Activated naive CD4-positive, alpha-beta T cell (primary cell): Measurements from ENCODE around the gene KATNB1.
"Not testable (repeated sequence)": the region's sequence is repeated elsewhere in the genome, so short reads cannot be mapped to it uniquely, and the experiment has no call there.

Source experiments
- DNase-seq, 4 experiments: peaks; one replicate each; lab custom pipeline; 2025; lab: John Stamatoyannopoulos, UW

The KATNB1 gene

DNA sequence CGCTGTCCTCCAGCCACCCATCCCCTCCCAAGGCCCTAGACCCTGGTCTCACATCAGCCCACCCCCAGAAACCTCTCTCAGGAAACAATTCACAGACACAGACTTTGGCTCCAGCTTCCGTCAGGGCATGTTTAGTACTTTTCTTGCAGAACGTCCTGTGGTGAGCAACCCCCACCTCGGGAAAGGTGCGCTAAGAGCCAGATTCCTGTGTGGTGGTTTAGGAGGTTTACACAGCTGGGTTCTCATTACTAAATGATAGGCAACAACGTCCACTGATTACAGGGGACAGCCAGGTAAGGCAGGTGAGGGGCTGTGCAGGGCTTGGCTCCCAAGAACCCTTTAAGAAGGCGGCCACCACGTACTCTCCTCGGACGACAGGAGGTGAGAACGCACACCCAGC lies 37.4 kb downstream of the KATNB1 start:
- no peak for DNase-seq

DNA sequence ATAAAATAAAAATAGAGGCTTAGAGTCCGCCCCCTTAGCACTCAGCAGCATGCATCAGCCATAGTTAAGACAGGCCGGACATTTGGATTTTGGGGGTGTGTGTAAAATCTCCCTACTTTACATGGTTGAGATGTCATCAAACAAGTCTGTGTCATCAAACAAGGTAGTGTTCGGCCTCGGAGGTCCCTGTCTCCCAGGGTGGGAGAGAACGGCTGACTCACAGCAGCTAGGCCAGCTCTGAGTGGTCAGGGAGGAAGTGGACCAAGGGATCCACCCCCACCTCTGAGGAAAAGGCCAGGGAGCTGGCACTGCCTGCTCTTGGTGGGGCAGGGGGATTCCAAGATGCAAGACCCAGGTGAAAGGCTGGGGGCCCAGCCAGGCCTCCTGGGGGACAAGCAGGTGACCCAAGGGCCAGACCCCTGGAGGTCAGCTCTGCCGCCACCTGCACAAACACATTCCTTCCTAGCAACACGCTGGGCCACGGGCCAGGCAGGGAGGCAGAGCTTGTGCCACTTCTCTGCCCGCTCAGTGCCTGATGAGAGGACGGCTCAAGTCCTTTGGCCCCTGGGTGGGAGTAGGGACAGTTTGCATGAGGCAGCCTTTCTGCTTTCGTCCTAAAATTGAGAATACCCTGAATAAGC lies 38.2 kb downstream of the KATNB1 start:
- no peak for DNase-seq

DNA sequence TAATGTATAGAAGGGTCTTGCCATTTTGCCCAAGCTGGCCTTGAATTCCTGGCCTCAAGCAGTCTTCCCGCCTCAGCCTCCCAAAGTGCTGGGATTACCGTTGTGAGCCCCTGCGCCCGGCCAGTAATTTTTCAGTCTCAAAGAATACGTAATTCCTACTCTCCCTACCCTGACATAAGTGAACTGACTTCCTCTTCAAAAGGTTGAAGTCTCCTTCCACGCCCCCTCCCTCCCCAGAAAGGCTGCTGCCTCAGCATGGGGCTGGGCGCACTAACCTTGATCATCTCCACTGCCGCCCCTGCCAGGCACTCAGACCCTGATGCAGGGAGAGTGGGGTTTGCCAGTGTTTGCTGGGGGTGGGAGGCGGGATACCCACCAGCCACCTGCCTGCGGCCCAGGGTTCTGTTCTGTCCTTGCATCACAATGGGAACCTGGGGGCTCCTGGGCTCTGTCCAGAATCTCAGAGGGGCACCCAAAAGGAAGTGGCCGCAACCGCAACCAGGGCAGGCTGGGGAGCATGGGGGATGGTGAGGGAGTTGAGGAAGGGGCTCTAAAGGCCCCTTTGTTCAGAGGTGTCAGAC lies 39.2 kb downstream of the KATNB1 start:
- DNase-seq = no peak

DNA sequence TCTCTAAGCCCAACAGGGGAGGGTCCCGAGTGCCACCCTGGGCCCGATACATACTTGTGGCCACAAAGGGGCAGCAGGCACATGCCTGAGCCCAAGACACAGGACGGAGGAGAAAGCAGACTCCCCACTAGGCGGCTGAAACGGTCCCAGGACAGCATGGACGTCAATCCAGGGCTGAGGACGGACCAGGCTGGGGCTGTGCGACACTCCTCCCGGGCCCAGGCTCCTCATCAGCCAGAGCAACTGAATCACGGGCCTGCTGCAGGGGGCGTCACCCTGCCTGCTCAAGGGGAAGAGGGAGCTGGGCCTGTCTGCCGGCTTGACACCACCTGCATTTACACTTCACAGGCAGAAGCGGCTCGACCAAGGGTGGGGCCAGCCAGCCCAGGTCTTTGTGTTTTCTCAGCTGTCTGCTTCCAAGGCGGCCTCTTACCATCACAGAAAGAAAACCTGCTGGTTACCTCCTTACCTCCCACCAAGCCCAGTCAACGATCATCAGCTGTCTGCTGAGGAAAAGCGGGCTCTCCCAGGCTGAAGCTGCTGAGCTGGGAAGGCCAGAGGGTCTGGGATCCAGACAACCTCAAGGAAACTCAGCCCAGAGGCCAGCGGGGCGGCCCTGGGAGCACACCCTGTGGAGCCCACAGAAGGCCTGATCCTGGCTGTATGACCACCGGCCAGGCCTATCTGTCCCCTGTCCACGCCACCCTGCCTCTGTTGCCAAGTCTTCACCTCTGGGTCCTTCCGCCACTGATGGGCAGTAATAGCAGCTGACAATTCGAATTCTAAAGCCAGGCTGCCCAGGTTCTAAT lies 40.3 kb downstream of the KATNB1 start:
- DNase-seq = no peak

DNA sequence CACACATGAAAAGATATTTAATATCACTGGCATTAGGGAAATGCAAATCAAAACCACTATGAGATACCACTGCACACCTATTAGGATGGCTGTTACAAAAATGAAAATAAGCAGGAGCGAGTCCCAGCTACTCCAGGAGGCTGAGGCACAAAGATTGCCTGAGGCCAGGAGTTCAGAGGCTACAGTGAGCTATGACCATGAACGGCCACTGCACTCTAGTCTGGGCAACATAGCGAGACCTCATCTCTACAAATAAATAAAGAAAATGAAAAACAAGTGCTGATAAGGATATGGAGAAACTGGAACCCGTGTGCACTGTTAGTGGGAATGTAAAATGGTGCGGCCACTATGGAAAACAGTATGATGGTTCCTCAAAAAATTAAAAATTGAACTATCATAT lies 43.1 kb downstream of the KATNB1 start:
- DNase-seq = no peak

DNA sequence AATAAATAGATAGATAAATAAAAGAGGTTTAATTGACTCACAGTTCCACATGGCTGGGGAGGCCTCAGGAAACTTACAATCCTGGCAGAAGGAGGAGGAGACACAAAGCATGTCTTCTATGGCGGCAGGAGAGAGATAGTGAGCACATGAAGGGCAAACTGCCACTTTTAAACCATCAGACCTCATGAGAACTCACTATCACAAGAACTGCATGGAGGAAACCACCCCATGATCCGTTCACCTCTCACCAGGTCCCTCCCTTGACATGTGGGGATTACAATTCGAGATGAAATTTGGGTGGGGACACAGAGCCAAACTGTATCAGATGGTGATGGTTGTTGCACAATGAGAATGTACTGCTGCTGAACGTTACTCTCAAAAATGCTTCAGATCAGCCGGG lies 44.3 kb downstream of the KATNB1 start:
- not testable (repeated sequence) for DNase-seq

DNA sequence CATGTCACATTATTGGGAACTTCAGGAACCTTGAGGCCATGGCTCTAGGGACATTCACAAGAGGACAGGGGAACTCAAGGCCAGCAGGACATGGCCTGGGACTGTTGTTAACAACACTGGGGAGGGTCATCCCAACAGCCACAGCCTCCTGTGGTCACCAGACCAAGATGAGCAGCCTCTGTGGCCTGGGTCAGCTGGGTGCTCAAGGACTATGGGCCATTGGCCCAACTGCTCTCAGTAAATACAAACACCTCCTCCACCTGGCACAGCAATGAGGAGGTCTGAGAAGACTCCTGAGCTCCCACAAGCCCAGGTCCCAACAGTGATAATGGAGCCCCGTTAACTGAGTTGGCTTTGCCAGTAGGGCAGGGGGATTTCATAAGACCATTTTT lies 45.8 kb downstream of the KATNB1 start:
- no peak for DNase-seq

DNA sequence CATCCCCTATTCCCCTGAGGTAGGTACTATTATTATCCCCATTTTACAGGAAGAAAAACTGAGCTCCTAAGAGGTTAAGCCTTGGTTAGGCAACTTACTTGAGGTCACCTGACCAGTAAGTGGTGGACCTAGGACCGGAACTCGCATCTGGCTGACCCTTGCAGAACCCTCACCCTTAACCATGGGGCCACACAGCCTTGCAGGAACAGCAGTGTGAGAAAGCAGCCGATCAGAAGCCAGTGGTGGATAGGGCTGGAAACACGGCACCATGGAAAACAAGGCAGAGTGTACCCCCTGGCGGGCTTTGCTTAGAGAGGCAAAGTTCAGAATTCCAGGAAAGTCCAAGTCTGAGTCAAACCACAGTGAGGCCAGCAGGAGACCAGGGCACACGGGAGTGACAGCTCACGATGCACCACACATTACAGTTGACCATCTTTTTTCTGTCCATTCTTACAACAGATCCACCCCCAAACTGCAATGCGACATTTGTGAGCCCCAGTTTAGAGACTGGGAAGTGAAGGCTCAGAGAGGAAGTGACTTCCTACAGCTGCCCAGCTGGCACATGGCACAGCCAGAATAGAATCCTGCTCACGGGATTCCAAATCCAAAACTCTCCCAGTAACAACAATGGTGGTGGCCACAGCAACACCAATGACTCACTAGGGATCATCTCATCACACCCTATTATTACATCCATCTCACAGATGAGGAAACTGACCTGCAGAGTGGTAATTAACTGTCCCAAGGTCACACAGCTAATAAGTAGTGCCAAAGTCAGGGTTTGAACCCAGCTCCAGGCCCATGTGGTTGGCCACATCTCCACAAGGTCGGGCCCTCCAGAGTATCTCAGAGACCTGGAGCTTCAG lies 46.4 kb downstream of the KATNB1 start:
- no peak for DNase-seq

DNA sequence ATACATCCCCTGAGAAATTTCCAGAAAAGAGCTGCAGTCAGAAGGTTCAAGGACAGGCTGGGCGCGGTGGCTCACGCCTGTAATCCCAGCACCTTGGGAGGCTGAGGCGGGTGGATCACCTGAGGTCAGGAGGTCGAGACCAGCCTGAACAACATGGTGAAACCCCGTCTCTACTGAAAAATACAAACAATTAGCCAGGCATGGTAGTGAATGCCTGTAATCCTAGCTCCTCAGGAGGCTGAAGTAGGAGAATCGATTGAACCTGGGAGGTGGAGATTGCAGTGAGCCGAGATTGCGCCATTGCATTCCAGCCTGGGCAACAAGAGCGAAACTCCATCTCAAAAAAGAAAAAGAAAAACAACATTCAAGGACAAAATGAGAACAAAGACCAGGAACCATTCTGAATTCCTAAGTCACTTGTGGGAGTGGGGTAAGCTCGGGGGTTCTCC lies 47.1 kb downstream of the KATNB1 start:
- not testable (repeated sequence) for DNase-seq

DNA sequence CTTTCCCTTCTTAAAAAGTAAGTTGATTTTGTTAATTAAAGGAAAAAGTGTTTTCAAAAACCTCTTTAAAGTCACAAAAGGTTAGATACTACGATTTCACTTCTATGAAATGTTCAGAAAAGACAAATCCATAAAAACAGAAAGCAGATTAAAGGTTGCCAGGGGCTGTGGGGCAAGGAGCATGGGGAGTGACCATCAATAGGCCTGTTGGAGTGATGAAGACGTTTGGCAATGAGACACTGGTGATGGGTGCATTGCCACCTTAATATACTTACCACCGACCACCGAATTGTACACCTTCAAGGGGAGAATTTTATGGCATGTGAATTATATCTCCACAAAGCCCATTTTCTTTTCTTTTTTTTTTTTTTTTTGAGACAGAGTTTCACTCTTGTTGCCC lies 47.5 kb downstream of the KATNB1 start:
- no peak for DNase-seq

DNA sequence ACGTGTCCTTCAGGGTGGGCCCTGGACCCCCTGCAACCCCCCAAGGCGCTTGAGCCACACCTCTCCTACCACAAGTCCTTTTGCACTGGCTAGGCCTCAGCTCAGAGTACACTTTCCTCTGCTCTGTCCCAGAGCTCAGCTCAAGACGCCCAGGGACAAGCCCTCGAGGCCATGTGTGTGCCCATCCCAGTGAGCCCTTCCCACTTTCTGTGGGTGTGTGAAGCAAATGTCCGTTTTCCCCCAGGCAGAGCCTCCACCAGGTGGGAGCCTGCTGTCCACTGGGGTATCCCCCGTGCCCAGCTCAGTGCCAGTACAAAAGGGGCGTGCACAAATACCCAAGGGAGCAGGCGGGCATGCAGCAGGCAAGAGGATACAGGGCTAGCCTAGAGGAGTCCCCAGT lies 48.3 kb downstream of the KATNB1 start:
- no peak for DNase-seq

DNA sequence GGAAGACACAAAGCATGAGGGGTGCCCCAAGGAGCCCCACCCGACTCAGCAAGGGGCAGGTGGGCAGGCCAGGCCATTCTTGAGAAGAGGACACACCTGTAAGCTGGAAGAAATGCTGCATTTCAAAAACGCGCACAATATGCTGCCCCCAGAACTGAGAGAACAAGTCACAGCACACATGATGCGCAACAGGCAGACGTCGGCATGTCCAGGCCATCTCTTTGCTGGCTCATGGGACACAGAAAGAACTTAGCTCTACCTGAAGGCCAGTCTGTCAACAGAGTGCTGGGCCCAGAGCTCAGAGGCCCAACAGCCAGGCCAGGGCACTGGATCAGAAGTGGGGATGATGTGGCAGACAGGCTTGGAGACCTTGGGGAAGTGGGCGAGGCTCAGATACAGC lies 48.8 kb downstream of the KATNB1 start:
- no peak for DNase-seq

DNA sequence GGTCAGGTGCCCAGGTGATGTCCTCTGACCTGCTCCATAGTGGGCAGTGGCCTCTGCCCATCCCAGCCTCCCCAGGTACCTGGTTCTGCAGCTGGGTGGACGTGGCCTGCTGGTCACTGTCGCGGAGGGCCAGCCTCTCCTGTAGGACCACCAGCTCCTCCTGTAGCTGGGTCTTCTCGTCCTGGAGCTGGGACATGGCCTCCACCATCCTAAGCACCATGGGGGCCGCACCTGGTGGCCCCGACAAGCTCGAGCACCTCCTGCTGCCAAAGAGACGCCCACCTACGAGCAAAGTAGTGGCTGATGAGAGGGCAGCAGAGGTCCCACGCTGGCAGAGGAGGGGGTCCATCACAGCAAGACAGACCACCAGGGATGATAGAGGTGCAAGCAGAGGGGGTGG lies 49.8 kb downstream of the KATNB1 start:
- no peak for DNase-seq

DNA sequence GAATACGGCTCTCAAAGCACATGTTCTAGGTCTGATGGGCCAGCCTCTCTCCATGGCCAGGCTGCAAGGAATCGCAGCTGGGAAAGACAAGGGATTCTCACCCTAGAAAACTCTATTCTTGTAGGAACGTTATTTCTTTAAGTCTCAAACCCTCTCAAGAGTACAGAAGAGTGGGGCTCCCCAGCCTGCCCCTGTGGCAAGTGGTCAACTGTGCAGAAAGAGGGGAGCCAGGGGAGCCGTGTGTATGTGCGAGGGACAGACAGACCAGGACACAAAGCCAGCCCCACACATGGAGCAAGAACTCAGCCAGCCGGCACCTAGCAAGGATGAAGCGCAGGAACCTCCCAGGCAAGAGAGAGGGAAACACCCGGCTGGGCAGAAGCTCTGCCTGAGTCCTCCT lies 50.4 kb downstream of the KATNB1 start:
- no peak for DNase-seq

DNA sequence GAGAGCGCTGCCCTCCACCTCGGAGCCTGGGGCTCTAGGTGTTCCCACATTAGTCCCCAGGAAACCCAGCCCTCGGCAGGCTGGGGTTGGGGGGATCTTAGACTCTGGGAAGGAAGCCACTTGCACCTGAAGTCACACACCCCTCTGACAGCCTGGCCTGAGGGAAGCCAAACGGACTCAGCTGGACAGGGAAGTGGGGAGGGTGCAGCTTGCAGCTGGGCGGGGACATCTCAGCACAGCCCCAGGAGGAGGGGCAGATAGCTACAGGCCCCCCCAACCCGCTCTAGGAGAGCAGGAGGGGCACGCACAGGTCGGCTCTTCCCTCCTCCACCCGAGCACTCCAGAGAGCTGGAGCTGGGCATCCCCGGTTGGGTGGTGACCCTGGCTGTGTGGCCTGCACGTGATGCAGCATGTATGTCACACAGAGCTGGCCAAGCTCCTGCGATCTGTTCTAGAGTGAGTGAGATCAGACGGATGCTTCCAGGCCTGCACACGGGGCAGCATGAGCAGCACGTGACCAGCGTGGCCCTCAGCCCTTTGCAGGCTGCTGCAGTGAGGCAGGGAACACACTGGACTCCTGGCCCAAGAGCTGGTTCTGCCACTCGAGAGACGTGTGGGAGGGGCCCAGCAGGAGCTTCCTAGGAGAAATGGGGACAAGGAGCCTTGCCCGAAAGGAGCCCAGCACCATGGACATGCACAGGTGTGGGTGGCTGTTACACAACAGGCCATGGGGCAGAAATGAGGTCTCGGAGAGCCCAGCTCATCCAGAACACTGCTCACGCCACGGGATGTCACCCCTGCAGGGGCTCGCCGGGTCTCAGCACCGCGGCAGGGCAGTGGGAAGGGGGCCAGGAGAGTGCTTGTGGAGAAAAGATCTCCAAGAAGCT lies 51.3 kb downstream of the KATNB1 start:
- no peak for DNase-seq

DNA sequence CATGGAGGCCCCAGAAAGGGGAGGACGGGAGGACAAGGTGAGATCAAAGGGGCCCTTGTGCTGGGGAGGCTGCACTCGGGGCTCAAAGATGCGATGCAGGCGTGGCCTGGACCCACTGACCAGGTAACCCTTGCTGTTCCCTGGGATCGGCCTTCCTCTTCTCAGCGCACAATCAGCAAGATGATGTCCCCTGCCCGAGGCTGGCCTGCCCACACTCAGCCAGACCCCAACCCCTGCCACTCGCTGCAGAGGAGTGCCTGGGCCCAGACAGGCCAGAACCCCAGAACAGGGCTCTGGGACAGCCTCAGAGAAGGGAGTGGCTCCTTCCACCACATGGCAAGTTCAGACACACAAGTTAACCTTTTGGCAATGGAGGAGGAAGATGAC lies 51.9 kb downstream of the KATNB1 start:
- no peak for DNase-seq

DNA sequence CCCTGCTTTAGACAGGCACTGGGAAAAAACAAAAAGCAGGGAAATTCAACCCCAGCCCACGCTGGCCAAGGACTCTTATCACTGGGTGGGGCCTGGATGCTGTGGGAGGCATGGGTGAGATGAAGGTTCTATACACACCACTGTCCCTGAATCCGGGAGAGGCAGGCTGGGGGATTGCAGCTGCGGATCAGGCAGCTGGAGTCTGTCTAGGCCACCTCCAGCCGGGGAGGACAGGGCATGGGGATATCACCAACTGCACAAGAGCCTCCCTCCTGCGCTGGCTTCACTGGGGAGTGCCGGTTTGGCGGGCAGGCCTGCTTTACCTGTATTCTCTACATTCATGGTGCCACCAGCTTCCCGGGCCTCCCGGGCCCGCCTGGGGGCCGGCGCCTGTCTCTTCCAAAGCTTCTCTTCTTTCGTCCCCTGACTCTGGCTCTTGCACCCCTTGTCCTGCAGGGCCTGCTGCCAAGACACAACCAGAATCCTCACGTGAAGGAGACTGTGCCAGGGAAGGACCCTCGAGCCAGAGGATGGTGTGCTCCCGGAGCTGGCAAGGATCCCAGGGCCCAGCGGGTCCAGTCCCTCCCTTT lies 52.8 kb downstream of the KATNB1 start:
- DNase-seq = no peak

DNA sequence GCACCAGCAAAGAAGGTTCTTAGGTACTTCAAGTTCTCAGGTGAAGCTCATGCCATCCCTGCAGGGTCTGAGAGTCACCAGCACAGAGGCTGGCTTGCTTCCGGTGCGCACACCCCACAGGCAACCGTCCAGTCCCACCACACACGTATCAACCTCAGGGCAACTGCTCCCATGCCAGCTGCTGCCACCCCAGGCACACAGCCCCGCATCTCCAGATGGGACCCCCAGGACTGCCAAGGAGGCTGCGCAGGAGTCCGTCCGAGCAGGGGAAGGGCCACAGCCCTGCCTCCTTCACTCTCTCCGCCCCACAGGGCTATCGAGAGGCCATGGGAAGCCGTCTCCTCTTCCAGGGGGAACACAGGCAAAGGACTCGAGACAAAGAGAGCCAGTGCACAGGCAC lies 53.4 kb downstream of the KATNB1 start:
- DNase-seq = no peak

DNA sequence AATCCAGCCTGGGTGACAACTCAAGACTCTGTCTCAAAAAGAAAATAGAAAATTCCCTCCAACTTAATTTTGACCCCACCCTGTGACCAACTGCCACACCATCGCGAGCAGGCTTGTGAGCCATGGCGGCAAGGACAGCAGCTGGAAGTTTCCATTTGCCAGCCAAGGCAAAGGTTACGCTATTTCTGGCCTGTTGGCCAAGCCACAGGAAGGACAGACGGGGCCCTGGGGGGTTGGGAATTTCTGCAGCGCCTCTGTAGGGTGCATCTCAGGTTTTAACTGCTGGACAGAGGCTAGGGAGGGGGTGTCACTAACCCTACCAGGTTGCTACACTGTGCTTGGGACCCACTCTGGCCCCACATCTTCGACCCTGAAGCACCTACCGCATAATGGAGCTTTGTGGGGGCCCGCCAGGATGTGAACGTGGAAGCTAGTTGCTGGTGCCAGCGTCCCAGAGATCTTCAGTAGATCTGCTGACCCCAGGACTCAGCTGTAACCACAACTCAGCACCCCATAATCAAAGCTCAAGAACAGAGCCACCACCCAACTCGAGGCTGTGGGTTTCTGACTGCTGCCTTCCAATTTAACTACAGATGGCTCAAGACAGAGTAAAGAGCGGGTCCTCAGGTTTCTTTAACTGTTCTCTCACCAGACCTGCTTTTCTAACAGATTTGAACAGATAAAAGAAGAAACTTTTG lies 55.8 kb downstream of the KATNB1 start:
- no peak for DNase-seq

DNA sequence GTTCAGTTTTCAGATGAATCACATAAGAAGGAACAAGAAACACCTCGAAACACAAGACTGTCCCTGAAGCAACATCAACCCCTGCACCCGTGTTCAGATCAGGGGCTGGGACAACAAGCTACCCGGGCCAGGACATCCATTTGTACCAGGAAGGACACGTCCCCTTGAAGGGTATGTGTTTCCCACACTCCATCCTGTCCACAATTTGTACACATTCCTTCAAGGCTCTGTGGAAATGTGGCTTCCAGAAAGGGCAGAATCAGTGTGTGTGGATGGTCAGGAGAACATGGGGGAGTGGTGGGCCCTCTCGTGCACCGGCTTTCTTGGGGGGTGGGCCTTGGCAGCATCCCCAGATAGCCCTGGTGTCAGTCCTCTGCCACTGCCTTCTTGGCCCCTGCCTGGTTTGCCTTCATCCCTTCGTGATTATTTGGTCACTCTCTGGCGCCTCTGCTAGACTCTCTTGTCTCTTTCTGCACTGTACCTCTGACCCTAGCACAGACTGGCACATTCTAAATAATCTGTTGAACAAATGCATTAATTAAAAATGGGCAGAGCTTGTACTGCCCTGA lies 56.4 kb downstream of the KATNB1 start:
- no peak for DNase-seq
